Spinal cord (tissue), 10 donors: ENCODE results near the gene PDE4D. TPM values are rescaled to one million over a fixed set of nuclear protein-coding genes. Genes with fewer than 3 reads are reported as not detected.

ENCODE experiments used
- DNase-seq, 6 donors: peaks; one replicate each; pipeline versions ENCODE4 v3.0.0 to v3.0.0-alpha.2; 2013 to 2015; ENCODE audit warnings: low spot score in 6 of 6, low read depth in 4 of 6
- H3K27ac ChIP-seq: one replicate; pipeline ENCODE4 v1.5.1; 2013; ENCODE audit warnings: low read depth, low read length, control low read depth
- H3K27me3 ChIP-seq: one replicate; pipeline ENCODE4 v1.6.1; 2013; ENCODE audit warnings: low read length; ENCODE audit not compliant: control insufficient read depth, insufficient read depth
- H3K36me3 ChIP-seq: one replicate; pipeline ENCODE4 v1.6.1; 2013; ENCODE audit warnings: low read length; ENCODE audit not compliant: control insufficient read depth, insufficient read depth
- H3K4me1 ChIP-seq: one replicate; pipeline ENCODE4 v1.6.1; 2013; ENCODE audit warnings: low read length; ENCODE audit not compliant: control insufficient read depth, insufficient read depth
- H3K4me3 ChIP-seq: one replicate; pipeline ENCODE4 v1.5.1; 2013; ENCODE audit warnings: low read depth, low read length, control low read depth
- H3K9me3 ChIP-seq: one replicate; pipeline ENCODE4 v1.6.1; 2013; ENCODE audit warnings: low read length; ENCODE audit not compliant: control insufficient read depth, insufficient read depth
- WGBS: methylation state at CpG from one replicate; pipeline ENCODE4 v1.1.5; 2013; ENCODE audit warnings: missing lambda C conversion rate; ENCODE audit not compliant: insufficient coverage; 5-methylcytosine and 5-hydroxymethylcytosine counted together
- polyA plus RNA-seq, 2 donors: library from polyadenylated mRNA; unstranded; fragments of 120-200 nt; gene quantifications; one replicate each; pipeline ENCODE4 v1.2.1, GENCODE V29; 2013; ENCODE audit not compliant: insufficient read length in 2 of 2
- total RNA-seq, 2 donors: library from RNA; depleted of rRNA in 1 of 2; stranded (reverse); fragments of 120-200 nt in 1 of 2; fragments of >200 nt in 1 of 2; gene quantifications; one replicate each; pipeline versions ENCODE4 v1.2.3 to v1.2.4, GENCODE V29; 2013 to 2014
- donor health status: healthy.

PDE4D gene
- total and polyA plus RNA-seq, 4 donors = 16.1 to 84.0 (median 37.0) TPM

DNA sequence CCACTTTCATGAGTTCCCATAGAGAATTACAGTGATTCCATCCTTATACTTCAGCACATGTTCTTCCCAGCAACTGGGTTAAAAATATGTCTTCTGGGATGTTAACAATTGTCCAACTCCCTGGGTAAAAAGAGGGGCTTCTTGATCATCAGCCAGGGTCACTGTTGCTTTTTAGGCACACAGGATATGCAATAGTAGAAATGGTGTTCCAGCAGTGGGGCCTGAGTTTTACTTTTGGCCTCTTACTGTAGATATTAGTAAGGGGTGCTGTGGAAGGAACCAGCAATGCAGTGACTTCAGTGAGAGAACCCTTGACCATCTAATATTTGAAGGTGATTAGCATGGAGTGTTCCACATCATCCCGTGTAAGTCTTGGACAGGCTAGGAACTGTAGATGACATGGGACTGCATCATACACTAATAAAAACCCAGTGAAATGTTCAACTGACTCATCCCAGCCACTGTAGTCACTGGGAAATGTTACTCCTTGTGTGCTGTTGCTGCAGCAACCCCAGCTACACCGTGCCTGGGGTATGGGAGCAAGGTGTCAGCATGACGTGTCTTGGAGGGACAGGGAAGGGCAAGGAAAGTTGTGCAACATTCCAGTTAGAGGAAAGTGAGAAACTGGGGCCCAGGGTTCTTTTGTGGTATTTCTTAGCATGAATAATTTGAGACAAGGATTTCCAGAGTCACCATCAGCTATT is 699.8 kb downstream of the PDE4D start:
- H3K27me3 ChIP-seq = no peaks in the 10 kb centered on the region
- WGBS = 68% methylated on average over 2 of the region's 3 CpGs
- no peak overlapping the region for H3K4me3 ChIP-seq
- H3K9me3 ChIP-seq = no peaks in the 10 kb centered on the region
- no peaks in the 10 kb centered on the region for H3K36me3 ChIP-seq
- H3K27ac ChIP-seq = no peak overlapping the region
- peaks cover 4% of the 10 kb centered on the region for H3K4me1 ChIP-seq
- no peak for DNase-seq

- Histone ChIP-seq H3K36me3 (no peaks in the 10 kb centered on the region), H3K27me3 (no peaks in the 10 kb centered on the region), H3K4me3 (no peak overlapping the region), H3K4me1 (peaks cover 5% of the 10 kb centered on the region), H3K9me3 (no peaks in the 10 kb centered on the region), H3K27ac (no peak overlapping the region)
- no peak for DNase-seq
- WGBS = no CpG with 5 or more reads among the region's 1 CpG
Measured at GRCh38 chr5:59190746-59191145, 702.8 kb downstream of the PDE4D start.

GRCh38 chr5:59189472-59190244 is 703.9 kb downstream of the PDE4D start:
- peaks cover 5% of the 10 kb centered on the region for H3K4me1 ChIP-seq
- H3K27me3 ChIP-seq = no peaks in the 10 kb centered on the region
- WGBS = 83% methylated on average over 2 of the region's 7 CpGs
- no peak overlapping the region for H3K4me3 ChIP-seq
- H3K9me3 ChIP-seq = no peaks in the 10 kb centered on the region
- no peak overlapping the region for H3K27ac ChIP-seq
- H3K36me3 ChIP-seq = no peaks in the 10 kb centered on the region
- no peak for DNase-seq

- H3K27ac ChIP-seq = no peak overlapping the region
- peak in 5 of 6 donors; percentile 57 to 92 (median 68) for DNase-seq
- peaks cover 5% of the 10 kb centered on the region for H3K4me1 ChIP-seq
- 33% methylated on average over 3 of the region's 16 CpGs for WGBS
- H3K36me3 ChIP-seq = no peaks in the 10 kb centered on the region
- no peaks in the 10 kb centered on the region for H3K9me3 ChIP-seq
- H3K4me3 ChIP-seq = peak overlapping the region; percentile 42
- H3K27me3 ChIP-seq = no peaks in the 10 kb centered on the region
Measured at GRCh38 chr5:59188419-59189225, 704.9 kb downstream of the PDE4D start.

DNA sequence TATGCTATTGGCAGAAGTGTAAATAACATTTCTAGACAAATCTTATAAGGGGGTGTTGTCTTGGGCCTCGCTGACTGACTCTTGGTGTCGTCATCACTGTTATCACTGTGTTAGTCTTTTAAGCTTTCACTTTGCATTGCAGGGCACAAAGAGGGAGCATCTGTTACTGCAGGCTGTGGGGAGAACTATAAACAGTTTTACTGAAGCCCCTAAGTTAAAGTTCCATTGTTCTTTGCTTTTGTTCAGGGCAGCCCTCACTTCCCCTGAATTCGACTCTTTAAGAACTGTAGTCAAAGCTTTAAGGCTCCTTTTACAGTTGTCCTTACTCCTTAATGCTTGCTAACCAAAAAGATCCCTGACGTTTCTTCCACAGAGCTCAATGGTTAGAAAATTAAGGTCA is 705.7 kb downstream of the PDE4D start:
- Histone ChIP-seq H3K27ac (no peak overlapping the region), H3K27me3 (no peaks in the 10 kb centered on the region), H3K4me3 (peak overlapping the region; percentile 42), H3K36me3 (no peaks in the 10 kb centered on the region), H3K4me1 (peaks cover 5% of the 10 kb centered on the region), H3K9me3 (no peaks in the 10 kb centered on the region)
- DNase-seq = peak in 4 of 6 donors; percentile 7 to 64 (median 28)
- 0% methylated on average over 1 of the region's 4 CpGs for WGBS

DNA sequence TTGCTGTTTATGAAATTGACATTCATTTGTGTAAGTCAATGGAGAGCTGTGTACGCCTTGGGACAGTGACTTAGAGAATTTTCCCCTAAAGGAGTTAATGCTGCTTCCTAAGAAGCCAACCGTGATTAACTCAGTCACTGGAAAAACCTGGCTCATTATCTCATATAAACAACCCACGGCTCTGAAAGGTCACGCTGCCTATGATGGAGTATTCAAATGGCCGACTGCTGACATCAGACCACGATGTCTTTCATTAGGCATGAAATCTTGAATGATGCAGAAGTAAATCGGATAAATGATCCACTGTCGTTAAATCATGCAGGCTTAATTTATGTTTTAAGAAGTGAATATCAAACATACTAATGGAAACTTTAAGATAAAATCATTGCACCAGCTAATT is 706.9 kb downstream of the PDE4D start:
- Histone ChIP-seq H3K36me3 (no peaks in the 10 kb centered on the region), H3K4me1 (peaks cover 5% of the 10 kb centered on the region), H3K27ac (no peak overlapping the region), H3K4me3 (no peak overlapping the region), H3K9me3 (no peaks in the 10 kb centered on the region), H3K27me3 (no peaks in the 10 kb centered on the region)
- 32% methylated on average over 3 of the region's 8 CpGs for WGBS
- no peak for DNase-seq

DNA sequence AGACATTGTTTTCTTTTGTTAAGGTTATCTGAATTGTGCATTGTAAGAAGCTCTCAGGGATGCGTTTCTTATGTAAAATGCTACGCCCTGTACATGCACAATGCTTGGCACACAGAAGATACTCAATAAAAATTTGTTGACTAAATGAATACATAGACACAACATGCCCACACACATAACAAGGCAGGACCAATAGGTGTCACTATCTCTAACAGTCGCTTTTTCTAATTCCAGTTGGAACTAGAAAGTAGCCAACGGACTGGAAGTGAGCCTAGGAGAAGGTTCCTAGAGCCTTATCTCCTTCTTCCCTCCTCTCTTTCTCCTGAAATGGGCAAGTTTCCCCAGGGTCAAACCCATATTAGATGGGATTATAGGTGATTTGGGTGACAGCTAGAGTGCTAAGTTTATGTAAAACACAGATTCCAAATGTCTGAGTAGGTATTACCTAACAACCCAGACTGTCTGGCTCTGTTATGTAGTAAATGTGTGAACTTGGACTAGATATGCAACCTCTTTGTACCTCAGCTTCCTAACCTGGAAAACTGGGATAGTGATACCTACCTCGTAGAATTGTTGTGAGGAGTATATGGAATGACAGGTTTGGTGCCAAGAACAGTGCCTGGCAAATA is 707.7 kb downstream of the PDE4D start:
- peaks cover 5% of the 10 kb centered on the region for H3K4me1 ChIP-seq

DNA sequence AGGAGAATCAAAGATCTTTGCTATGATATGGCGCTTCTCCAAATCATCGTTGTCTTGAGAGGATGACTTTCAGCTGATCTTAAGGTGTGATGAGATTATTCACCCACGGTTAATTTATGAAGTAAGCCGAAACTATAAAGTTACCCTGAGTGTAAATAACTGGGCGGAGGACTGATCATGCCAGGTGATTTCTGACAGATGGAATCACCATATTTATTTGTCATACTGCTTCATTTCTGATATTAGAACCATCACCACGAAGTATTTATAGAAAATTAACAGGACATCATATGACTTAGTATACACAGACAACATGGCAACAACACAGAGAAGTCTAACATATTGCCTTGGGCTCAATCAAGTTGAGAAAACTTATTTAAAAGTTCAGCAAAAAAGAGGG is 708.8 kb downstream of the PDE4D start:
- H3K4me1 ChIP-seq = peaks cover 5% of the 10 kb centered on the region
- H3K27me3 ChIP-seq = no peaks in the 10 kb centered on the region
- no peak overlapping the region for H3K27ac ChIP-seq
- H3K36me3 ChIP-seq = no peaks in the 10 kb centered on the region
- no peak for DNase-seq
- no peaks in the 10 kb centered on the region for H3K9me3 ChIP-seq
- 100% methylated on average over 2 of the region's 6 CpGs for WGBS
- no peak overlapping the region for H3K4me3 ChIP-seq

More for the DNA sequence above, 707.7 kb downstream of the PDE4D start:
- WGBS = 100% methylated on average over 1 of the region's 5 CpGs
- no peak for DNase-seq
- Histone ChIP-seq H3K4me3 (no peak overlapping the region), H3K36me3 (no peaks in the 10 kb centered on the region), H3K9me3 (no peaks in the 10 kb centered on the region), H3K27me3 (no peaks in the 10 kb centered on the region), H3K27ac (no peak overlapping the region)

DNA sequence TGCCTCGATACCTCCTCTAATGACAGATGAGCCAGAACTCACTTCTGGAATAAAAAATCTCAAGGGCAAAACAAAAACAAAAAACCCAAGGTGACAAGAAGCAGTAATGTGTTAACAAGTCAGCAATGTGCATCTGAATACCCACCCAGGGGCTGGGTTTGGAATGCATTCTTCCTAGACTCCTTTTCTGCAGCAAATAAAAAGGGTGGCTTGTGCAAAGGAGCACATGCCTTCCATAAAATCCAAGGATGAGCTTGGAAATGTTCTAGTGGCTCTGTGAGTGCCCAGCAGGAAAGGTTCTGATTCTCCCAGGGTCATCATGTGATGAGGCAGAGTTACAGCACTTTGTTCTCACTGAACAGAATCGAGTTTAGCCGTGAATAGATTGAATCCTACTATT is 710.8 kb downstream of the PDE4D start:
- H3K9me3 ChIP-seq = no peaks in the 10 kb centered on the region
- H3K4me3 ChIP-seq = no peak overlapping the region
- WGBS = no CpG with 5 or more reads among the region's 3 CpGs

More for the DNA sequence above, 710.8 kb downstream of the PDE4D start:
- H3K27me3 ChIP-seq = no peaks in the 10 kb centered on the region
- no peak overlapping the region for H3K27ac ChIP-seq
- H3K36me3 ChIP-seq = no peaks in the 10 kb centered on the region
- no peak for DNase-seq
- H3K4me1 ChIP-seq = no peaks in the 10 kb centered on the region
